Activated CD4-positive, alpha-beta T cell treated with anti-CD3 and anti-CD28 coated beads for 24 hours (primary cell): ENCODE measurements around the gene MPIG6B.
"Not testable (repeated sequence)": the region's sequence is repeated elsewhere in the genome, so short reads cannot be mapped to it uniquely, and the experiment has no call there.

Experiments used
- DNase-seq, 2 donors: peaks; one replicate each; pipeline ENCODE4 v3.0.0-alpha.2; 2020; ENCODE audit warnings: low read depth in 2 of 2

Gene MPIG6B

GRCh38 chr6:31700740-31701401 is 22.3 kb upstream of the MPIG6B start:
- no peak for DNase-seq

DNA sequence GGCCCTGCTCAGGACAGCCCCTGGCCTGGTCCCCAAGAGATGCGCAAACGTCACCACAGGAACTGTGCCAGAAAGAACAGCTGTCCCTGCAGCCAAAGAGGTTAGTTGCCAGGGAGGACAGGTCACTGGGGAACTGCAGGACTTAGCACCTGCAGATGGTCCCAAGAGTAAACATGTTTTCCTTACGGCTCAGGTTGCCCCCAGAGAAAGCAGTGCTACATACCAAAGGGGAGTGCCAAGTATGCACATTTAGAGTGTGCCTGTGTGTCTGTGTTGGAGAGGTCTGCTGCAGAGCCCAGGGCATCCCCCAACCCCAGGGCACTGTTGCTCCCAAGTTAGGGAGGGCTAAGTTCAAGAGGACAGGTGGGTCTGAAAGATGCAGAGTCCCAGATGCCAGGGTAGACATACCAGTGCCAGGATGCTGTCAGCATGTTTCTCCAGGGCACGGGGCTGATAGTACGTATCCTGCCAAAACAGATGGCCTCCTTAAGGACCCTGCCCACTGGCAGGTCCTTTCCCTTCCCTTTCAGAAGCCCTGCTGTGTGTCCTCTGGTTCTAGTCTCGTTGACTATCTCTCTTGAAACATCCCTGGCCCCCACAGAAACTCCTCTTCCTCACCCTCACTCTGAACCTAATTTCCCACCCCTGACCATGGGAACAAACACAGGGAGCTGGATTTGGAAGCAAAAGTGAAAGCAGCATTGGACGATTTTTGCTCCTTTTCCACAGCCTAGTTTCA is 21.3 kb upstream of the MPIG6B start:
- DNase-seq, result no peak

- DNase-seq, result peak in 1 of 2 donors; percentile 7
Measured at GRCh38 chr6:31702405-31702818, 20.8 kb upstream of the MPIG6B start.

GRCh38 chr6:31702819-31703716 is 20.1 kb upstream of the MPIG6B start, which contains the start of gene ABHD16A:
ABHD16A (minus strand) TSS chr6:31703324; CDS start chr6:31703281, 43 bp downstream.
- DNase-seq, result peak; percentile 94 to 97

GRCh38 chr6:31705931-31706330 is 17.2 kb upstream of the MPIG6B start:
- no peak for DNase-seq

- DNase-seq, result no peak
Measured at GRCh38 chr6:31706599-31706998, 16.6 kb upstream of the MPIG6B start, which contains the start of gene LY6G6F. LY6G6F (plus strand) TSS chr6:31706866; CDS start chr6:31706907, 41 bp downstream.

DNA sequence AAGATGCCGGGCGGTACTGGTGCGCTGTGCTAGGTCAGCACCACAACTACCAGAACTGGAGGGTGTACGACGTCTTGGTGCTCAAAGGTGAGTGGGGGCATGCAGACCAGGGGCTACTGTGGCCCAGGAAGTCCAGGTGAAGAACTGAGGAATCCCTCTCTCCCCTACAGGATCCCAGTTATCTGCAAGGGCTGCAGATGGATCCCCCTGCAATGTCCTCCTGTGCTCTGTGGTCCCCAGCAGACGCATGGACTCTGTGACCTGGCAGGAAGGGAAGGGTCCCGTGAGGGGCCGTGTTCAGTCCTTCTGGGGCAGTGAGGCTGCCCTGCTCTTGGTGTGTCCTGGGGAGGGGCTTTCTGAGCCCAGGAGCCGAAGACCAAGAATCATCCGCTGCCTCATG is 15.5 kb upstream of the MPIG6B start:
- no peak for DNase-seq

DNA sequence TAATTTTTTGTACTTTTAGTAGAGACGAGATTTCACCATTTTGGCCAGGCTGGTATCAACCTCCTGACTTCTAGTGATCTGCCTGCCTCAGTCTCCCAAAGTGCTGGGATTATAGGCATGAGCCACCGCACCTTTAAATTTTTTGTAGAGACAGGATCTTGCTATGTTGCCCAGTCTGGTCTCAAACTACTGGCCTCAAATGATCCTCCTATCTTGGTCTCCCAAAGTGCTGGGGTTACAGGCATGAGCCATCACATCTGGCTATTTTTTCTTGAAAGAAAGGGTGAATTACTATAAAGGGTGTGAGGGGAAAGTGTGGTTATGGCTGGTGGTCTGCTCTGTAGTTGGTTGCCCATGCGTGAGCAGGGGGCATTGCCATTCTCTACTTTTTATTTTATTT is 14.9 kb upstream of the MPIG6B start:
- no peak for DNase-seq

- not testable (repeated sequence) for DNase-seq
Measured at GRCh38 chr6:31709157-31709556, 14.0 kb upstream of the MPIG6B start.

DNA sequence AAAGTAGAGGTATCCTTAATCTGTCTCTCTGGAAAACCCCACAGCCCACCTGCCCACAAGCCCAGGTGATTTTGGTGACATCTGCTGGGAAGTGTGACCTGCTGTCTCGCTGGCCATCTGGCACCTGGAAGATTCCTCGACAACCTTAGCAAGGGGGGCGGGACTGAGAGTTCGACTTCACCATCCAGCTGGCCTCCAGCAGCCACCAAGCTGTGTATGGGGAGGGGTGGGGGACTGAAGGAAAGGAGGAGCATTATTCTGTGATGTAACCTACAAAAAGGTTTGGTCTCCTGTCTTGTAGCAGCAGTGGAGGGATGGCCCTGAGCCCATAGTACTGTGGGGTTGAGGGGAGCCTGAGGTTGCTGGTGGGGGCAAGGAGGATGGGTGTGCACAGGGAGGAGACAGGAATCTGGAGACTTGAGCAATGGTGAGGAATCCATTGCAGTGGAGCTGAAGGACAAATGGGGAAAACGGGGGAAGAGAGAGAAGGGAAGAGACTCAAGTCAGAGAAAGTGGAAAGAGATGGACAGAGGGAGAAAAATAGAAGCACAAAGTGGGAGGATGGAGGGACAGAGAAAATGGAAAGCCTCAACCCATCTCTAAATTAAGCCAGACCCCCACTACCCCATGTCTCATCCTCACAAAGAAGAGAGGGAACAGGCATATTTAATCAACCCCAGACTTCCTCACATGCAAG is 12.5 kb upstream of the MPIG6B start:
- DNase-seq, result no peak

GRCh38 chr6:31711233-31711632 is 11.9 kb upstream of the MPIG6B start:
- DNase-seq, result no peak

- no peak for DNase-seq
Measured at GRCh38 chr6:31712296-31712695, 10.9 kb upstream of the MPIG6B start.

DNA sequence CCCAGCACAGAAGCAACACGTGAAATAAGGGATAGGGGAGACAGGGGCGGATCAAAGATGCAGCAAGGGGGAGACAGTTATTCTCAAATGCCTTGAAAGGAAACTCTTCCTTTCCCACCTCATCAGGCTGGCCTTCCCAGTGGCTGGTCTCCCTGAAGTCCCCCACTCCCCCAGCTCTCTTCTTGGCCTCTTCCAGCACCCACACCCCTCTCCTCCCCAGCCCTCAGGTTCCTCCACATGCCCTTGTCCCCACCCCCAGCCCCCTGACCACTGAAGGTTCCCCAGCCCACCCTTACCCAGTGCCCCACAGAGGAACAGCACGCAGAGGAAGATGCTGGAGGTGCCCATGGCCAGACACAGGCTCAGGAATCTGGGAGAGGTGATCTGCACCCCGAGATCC is 9.7 kb upstream of the MPIG6B start:
- no peak for DNase-seq

- DNase-seq, result no peak
Measured at GRCh38 chr6:31713991-31714684, 9.0 kb upstream of the MPIG6B start.

DNA sequence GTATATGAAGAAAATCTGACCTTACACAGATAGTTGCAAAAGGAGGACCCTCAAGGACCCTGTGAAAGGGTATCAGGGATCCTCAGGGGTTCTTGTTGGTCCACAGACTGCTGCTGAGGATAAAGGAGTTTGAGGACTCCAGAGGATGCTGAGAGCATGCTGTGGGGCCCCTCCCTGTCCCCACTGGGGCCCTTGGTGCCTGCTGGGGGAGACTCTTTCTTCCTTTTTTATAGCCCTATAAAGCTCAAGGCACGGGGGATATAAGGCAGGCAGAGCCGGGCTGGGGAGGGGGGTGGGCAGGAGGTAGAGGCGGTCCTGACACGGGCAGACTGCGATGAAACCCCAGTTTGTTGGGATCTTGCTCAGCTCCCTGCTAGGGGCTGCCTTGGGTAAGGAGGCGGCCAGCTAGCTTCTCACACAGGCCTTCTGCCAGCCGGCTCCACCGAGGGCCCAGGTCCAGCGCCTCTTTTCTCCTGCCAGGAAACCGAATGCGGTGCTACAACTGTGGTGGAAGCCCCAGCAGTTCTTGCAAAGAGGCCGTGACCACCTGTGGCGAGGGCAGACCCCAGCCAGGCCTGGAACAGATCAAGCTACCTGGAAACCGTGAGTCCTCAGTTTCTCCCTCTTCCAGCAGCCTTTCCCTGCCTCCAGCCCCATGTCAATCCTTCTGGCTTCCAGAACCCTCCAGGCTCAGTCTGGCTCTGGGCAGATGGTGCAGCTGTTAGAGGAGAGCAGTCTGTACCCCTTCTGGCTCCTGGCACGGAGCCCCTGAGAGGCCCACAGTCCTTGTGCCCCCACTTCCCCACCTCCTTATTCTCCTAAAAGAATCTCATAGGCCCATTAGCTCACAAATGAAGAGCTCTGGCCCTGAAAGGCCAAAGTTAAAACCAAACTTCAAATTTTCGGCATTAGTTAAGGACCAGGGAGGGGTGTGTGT is 7.9 kb upstream of the MPIG6B start, which contains the start of gene LY6G6D:
Gene LY6G6D, plus strand, starts transcription at position 327 of the 937 bp plus-strand sequence. Its CDS starts 8 bp downstream, at position 335.
- no peak for DNase-seq

DNA sequence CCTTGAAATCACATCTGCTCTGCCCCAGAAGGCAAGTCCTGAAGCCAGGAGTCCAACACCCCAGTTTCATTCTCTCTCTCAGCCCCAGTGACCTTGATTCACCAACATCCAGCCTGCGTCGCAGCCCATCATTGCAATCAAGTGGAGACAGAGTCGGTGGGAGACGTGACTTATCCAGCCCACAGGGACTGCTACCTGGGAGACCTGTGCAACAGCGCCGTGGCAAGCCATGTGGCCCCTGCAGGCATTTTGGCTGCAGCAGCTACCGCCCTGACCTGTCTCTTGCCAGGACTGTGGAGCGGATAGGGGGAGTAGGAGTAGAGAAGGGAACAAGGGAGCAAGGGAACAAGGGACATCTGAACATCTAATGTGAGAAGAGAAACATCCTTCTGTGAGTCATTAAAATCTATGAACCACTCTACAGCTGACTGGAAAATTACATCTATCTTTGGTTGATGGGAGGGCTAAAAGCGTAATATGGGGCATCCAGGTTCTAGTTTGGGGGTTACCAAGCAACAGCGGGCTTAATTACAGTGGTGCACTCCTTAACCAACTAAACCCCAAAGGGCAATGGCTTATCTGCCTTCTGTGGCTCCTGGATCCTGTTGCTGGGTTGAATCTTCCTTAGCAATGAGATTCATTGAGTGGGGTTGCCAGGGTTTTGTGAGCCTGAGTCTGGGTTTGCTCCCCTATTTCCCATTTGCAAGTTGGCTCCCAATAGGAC is 5.5 kb upstream of the MPIG6B start:
- no peak for DNase-seq

- no peak for DNase-seq
Measured at GRCh38 chr6:31718265-31718664, 4.9 kb upstream of the MPIG6B start.

GRCh38 chr6:31719001-31719400 is 4.2 kb upstream of the MPIG6B start:
- DNase-seq, result no peak

DNA sequence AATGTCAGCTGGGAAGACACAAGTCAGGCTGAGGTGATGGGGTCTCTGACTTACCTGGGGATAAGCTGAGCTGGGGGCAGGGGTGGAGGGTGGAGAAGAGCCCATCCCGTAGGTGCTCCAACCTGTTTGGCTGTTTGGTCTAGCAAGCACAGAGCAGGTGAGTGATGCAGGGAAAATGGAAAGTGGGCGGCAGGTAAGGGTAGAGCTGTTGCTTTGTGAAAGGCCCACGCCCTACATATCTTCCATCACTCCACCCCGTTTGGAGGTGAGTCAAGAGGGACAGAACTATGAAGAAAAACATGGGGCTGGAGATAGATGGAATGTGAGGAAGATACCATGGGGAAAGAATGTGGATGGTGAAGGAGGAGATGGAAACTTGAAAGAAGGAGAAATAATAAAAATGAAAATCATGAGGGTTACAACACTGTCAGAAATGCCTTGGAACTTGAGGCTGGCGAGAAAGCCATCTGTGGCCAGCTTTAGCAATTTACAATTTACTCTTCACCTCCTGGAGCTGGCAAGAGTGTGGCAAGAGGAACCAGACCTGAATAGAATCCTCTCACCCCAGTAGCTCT is 2.9 kb upstream of the MPIG6B start:
- no peak for DNase-seq
